HL-60 (cell line): ENCODE results near the gene AP2A2.

Source experiments
- CTCF ChIP-seq: IDR thresholded peaks from one replicate; pipeline ENCODE4 v1.5.1; 2011; ENCODE audit warnings: low read length, control low read depth, inconsistent platforms; ENCODE audit not compliant: insufficient read depth
- GABPA ChIP-seq: IDR thresholded peaks from 2 replicates; pipeline ENCODE4 v1.6.1; 2012; ENCODE audit warnings: low read depth
- POLR2AphosphoS5 ChIP-seq: IDR thresholded peaks from 2 replicates; pipeline ENCODE4 v1.6.1; 2012; ENCODE audit warnings: low read depth
- REST ChIP-seq: IDR thresholded peaks from 2 replicates; pipeline ENCODE4 v1.6.1; 2012; ENCODE audit warnings: low read depth; ENCODE audit not compliant: insufficient replicate concordance
- SPI1 ChIP-seq: IDR thresholded peaks from 2 replicates; pipeline ENCODE4 v1.6.1; 2012; ENCODE audit warnings: low read depth, mild to moderate bottlenecking, borderline replicate concordance

- TF ChIP-seq CTCF (no peak), POLR2AphosphoS5 (no peak), REST (no peak), GABPA (no peak), SPI1 (no peak)
These were observed 1.8 kb upstream of the AP2A2 start for GRCh38 chr11:923691-924405.
